Trophoblast cell (in vitro differentiated cells and primary cell): ENCODE measurements around the gene SS18.
"Not testable (repeated sequence)": the region's sequence is repeated elsewhere in the genome, so short reads cannot be mapped to it uniquely, and the experiment has no call there.

ENCODE experiments used
- DNase-seq, 2 donors: peaks; one replicate each; pipeline ENCODE4 v3.0.0-alpha.2; 2016
- H2AFZ ChIP-seq: 2 replicates; pipeline ENCODE4 v1.6.1; 2013; ENCODE audit warnings: low read length, moderate library complexity, mild to moderate bottlenecking; ENCODE audit not compliant: insufficient read depth, poor library complexity
- H2AK5ac ChIP-seq: 2 replicates; pipeline ENCODE4 v1.6.1; 2013; ENCODE audit warnings: mild to moderate bottlenecking, low read length
- H2BK120ac ChIP-seq: 2 replicates; pipeline ENCODE4 v1.6.1; 2013; ENCODE audit warnings: low read length, mild to moderate bottlenecking, moderate library complexity; ENCODE audit not compliant: insufficient read depth, poor library complexity
- H2BK12ac ChIP-seq: 2 replicates; pipeline ENCODE4 v1.6.1; 2013; ENCODE audit warnings: mild to moderate bottlenecking, low read length, moderate library complexity
- H2BK5ac ChIP-seq: 2 replicates; pipeline ENCODE4 v1.6.1; 2013; ENCODE audit warnings: low read length, low read depth, moderate library complexity, mild to moderate bottlenecking; ENCODE audit not compliant: poor library complexity
- H3K14ac ChIP-seq: 2 replicates; pipeline ENCODE4 v1.6.1; 2013; ENCODE audit warnings: mild to moderate bottlenecking, low read length
- H3K18ac ChIP-seq: 2 replicates; pipeline ENCODE4 v1.6.1; 2013; ENCODE audit warnings: mild to moderate bottlenecking, low read length
- H3K23ac ChIP-seq: 2 replicates; pipeline ENCODE4 v1.6.1; 2013; ENCODE audit warnings: low read length
- H3K27ac ChIP-seq: 2 replicates; pipeline ENCODE4 v1.5.1; 2013; ENCODE audit warnings: low read depth, mild to moderate bottlenecking, inconsistent platforms, low read length, moderate library complexity
- H3K27me3 ChIP-seq: 2 replicates; pipeline ENCODE4 v1.6.1; 2013; ENCODE audit warnings: inconsistent platforms, mild to moderate bottlenecking, low read length, moderate library complexity; ENCODE audit not compliant: insufficient read depth
- H3K36me3 ChIP-seq, 2 experiments: 1 replicate in 1 of 2; 2 replicates in 1 of 2; pipeline ENCODE4 v1.6.1; 2013; ENCODE audit warnings: low read length in 2 of 2, mild to moderate bottlenecking in 2 of 2, moderate library complexity in 1 of 2; ENCODE audit not compliant: insufficient read depth in 2 of 2, control insufficient read depth in 1 of 2
- H3K4ac ChIP-seq: 2 replicates; pipeline ENCODE4 v1.6.1; 2013; ENCODE audit warnings: low read depth, mild to moderate bottlenecking, low read length, moderate library complexity
- H3K4me1 ChIP-seq, 2 experiments: 1 replicate in 1 of 2; 2 replicates in 1 of 2; pipeline ENCODE4 v1.6.1; 2013; ENCODE audit warnings: low read length in 2 of 2, mild to moderate bottlenecking in 2 of 2, moderate library complexity in 1 of 2; ENCODE audit not compliant: insufficient read depth in 2 of 2, control insufficient read depth in 1 of 2
- H3K4me2 ChIP-seq: 2 replicates; pipeline ENCODE4 v1.6.1; 2013; ENCODE audit warnings: inconsistent platforms, mild to moderate bottlenecking, low read length, moderate library complexity
- H3K4me3 ChIP-seq: 2 replicates; pipeline ENCODE4 v1.5.1; 2013; ENCODE audit warnings: mild to moderate bottlenecking, low read depth, low read length, inconsistent platforms
- H3K79me1 ChIP-seq: one replicate; pipeline ENCODE4 v1.6.1; 2013; ENCODE audit warnings: low read length
- H3K79me2 ChIP-seq: 2 replicates; pipeline ENCODE4 v1.6.1; 2013; ENCODE audit warnings: low read length, mild to moderate bottlenecking; ENCODE audit not compliant: control insufficient read depth, insufficient read depth, poor library complexity
- H3K9ac ChIP-seq: 2 replicates; pipeline ENCODE4 v1.6.1; 2013; ENCODE audit warnings: mild to moderate bottlenecking, low read length
- H3K9me3 ChIP-seq: 2 replicates; pipeline ENCODE4 v1.6.1; 2013; ENCODE audit warnings: low read depth, mild to moderate bottlenecking, control low read depth, inconsistent platforms, low read length; ENCODE audit not compliant: insufficient read depth
- H4K12ac ChIP-seq: 2 replicates; pipeline ENCODE4 v1.6.1; 2013; ENCODE audit warnings: low read depth, mild to moderate bottlenecking, low read length, moderate library complexity
- H4K8ac ChIP-seq: 2 replicates; pipeline ENCODE4 v1.6.1; 2013; ENCODE audit warnings: low read depth, mild to moderate bottlenecking, low read length, moderate library complexity
- H4K91ac ChIP-seq: one replicate; pipeline ENCODE4 v1.6.1; 2013; ENCODE audit warnings: low read depth, mild to moderate bottlenecking, low read length, moderate library complexity
- whole genome bisulfite sequencing: extraction: QIAGEN DNeasy Blood & Tissue Kit; methylation state at CpG from one replicate; pipeline ENCODE4 v1.1.7; 2013; ENCODE audit warnings: missing lambda C conversion rate; ENCODE audit not compliant: insufficient read length, insufficient coverage; ENCODE audit errors: extremely low coverage; 5-methylcytosine and 5-hydroxymethylcytosine counted together

SS18 gene

GRCh38 chr18:26128192-26128591 lies 37.8 kb upstream of the SS18 start:
- H3K27ac ChIP-seq, H3K14ac ChIP-seq, H2AK5ac ChIP-seq, H3K4me2 ChIP-seq, H4K91ac ChIP-seq, H3K4ac ChIP-seq, H4K8ac ChIP-seq, H3K79me2 ChIP-seq, H3K27me3 ChIP-seq, H3K79me1 ChIP-seq, H2AFZ ChIP-seq, H3K4me1 ChIP-seq, H2BK5ac ChIP-seq, H2BK120ac ChIP-seq, H2BK12ac ChIP-seq, H3K18ac ChIP-seq, H3K36me3 ChIP-seq, DNase-seq, H3K9ac ChIP-seq, H4K12ac ChIP-seq, H3K4me3 ChIP-seq, H3K23ac ChIP-seq, H3K9me3 ChIP-seq: not testable (repeated sequence)
- WGBS = no CpG with 5 or more reads among the region's 2 CpGs

GRCh38 chr18:26127786-26128185 lies 37.4 kb upstream of the SS18 start:
- Histone ChIP-seq H3K27me3 (no peaks in the 10 kb centered on the region), H2BK120ac (no peak overlapping the region), H4K91ac (no peak overlapping the region), H4K8ac (no peak overlapping the region), H3K4me3 (no peak overlapping the region), H2AK5ac (no peak overlapping the region), H3K9ac (no peak overlapping the region), H3K36me3 (no peaks in the 10 kb centered on the region), H3K14ac (no peak overlapping the region), H3K27ac (no peak overlapping the region), H3K4ac (no peak overlapping the region), H2BK12ac (no peak overlapping the region), H4K12ac (no peak overlapping the region), H3K79me1 (no peaks in the 10 kb centered on the region), H3K9me3 (no peaks in the 10 kb centered on the region), H2AFZ (no peak overlapping the region), H3K23ac (no peak overlapping the region), H2BK5ac (no peak overlapping the region), H3K18ac (no peak overlapping the region), H3K79me2 (no peaks in the 10 kb centered on the region), H3K4me1 (no peaks in the 10 kb centered on the region), H3K4me2 (no peak overlapping the region)
- DNase-seq = no peak
- WGBS = no CpG with 5 or more reads among the region's 5 CpGs

- not testable (repeated sequence) for H3K36me3 ChIP-seq, H3K4me3 ChIP-seq, H3K9me3 ChIP-seq, H2AK5ac ChIP-seq, H2BK5ac ChIP-seq, H3K27ac ChIP-seq, H2BK12ac ChIP-seq, H2AFZ ChIP-seq, H3K4me2 ChIP-seq, H4K12ac ChIP-seq, H2BK120ac ChIP-seq, H3K14ac ChIP-seq, H4K91ac ChIP-seq, H4K8ac ChIP-seq, H3K79me1 ChIP-seq, H3K27me3 ChIP-seq, DNase-seq, H3K4me1 ChIP-seq, H3K18ac ChIP-seq, H3K4ac ChIP-seq, H3K23ac ChIP-seq, H3K79me2 ChIP-seq, H3K9ac ChIP-seq
- WGBS = no CpG with 5 or more reads among the region's 2 CpGs
Observed at GRCh38 chr18:26121994-26122393, 31.6 kb upstream of the SS18 start.

GRCh38 chr18:26121476-26121875 lies 31.1 kb upstream of the SS18 start:
- Histone ChIP-seq H3K27ac (no peak overlapping the region), H2BK120ac (no peak overlapping the region), H4K8ac (no peak overlapping the region), H3K79me2 (no peaks in the 10 kb centered on the region), H3K23ac (no peak overlapping the region), H3K14ac (no peak overlapping the region), H3K18ac (no peak overlapping the region), H3K4ac (no peak overlapping the region), H3K79me1 (no peaks in the 10 kb centered on the region), H2BK12ac (no peak overlapping the region), H3K36me3 (no peaks in the 10 kb centered on the region), H3K4me3 (no peak overlapping the region), H2BK5ac (no peak overlapping the region), H4K12ac (no peak overlapping the region), H3K4me2 (no peak overlapping the region), H2AK5ac (no peak overlapping the region), H3K9ac (no peak overlapping the region), H2AFZ (no peak overlapping the region), H3K9me3 (peaks cover 2% of the 10 kb centered on the region), H3K4me1 (no peaks in the 10 kb centered on the region), H3K27me3 (no peaks in the 10 kb centered on the region), H4K91ac (no peak overlapping the region)
- no peak for DNase-seq
- WGBS = no CpG with 5 or more reads among the region's 1 CpG
